Measurements from ENCODE around the gene TESPA1. TPM values are rescaled to one million over a fixed set of nuclear protein-coding genes. Genes with fewer than 3 reads are reported as not detected.

TESPA1 gene
- total RNA-seq, 4 donors from 2014 or later = 1.6 to 15.3 (median 4.3) TPM

- H3K4me3 ChIP-seq = no peak overlapping the region
- no peaks in the 10 kb centered on the region for H3K36me3 ChIP-seq
- H3K27me3 ChIP-seq = no peaks in the 10 kb centered on the region
- WGBS, 2 donors (ENCODE audit: low coverage in 1 of 2) = 68 to 86% methylated on average over 1 of the region's 1 CpG
- in situ Hi-C loops (cut with MboI; ENCODE audit: low pct_ligation_motif_present in 1 of 4, low pct_unique_long_range_greater_than_20kb in 1 of 4, low sequenced_read_pairs in 3 of 4) = no loop called here
- intact Hi-C loops (cut with DNase I; ENCODE audit: low total_unique reads) = no loop called here
- no peak for TF ChIP-seq POLR2A (IDR thresholded peaks at IDR 0.05)
- no peak for TF ChIP-seq POLR2AphosphoS5 (IDR thresholded peaks at IDR 0.05)
- no peak for TF ChIP-seq EP300 (IDR thresholded peaks at IDR 0.05; ENCODE audit: low read depth)
- no peak for TF ChIP-seq CTCF (IDR thresholded peaks at IDR 0.05)
- H3K4me1 ChIP-seq = no peaks in the 10 kb centered on the region
- DNase-seq = no peak
- peaks cover 0 to 13% of the 10 kb centered on the region in 2 donors for H3K9me3 ChIP-seq
- no peak overlapping the region for H3K27ac ChIP-seq
These were observed 51.2 kb downstream of the TESPA1 start for GRCh38 chr12:54933376-54933775.

- H3K9me3 ChIP-seq = peaks cover 0 to 13% of the 10 kb centered on the region in 2 donors
- in situ Hi-C loops (cut with MboI; ENCODE audit: low pct_ligation_motif_present in 1 of 4, low pct_unique_long_range_greater_than_20kb in 1 of 4, low sequenced_read_pairs in 3 of 4) (no loop called here), intact Hi-C loops (cut with DNase I; ENCODE audit: low total_unique reads) (no loop called here)
- no peak for DNase-seq
- 50 to 65% methylated on average over 2 of the region's 2 CpGs for WGBS, 2 donors (ENCODE audit: low coverage in 1 of 2)
- TF ChIP-seq CTCF (IDR thresholded peaks at IDR 0.05) (no peak), POLR2AphosphoS5 (IDR thresholded peaks at IDR 0.05) (no peak), POLR2A (IDR thresholded peaks at IDR 0.05) (no peak), EP300 (IDR thresholded peaks at IDR 0.05; ENCODE audit: low read depth) (no peak)
- no peaks in the 10 kb centered on the region for H3K4me1 ChIP-seq
- H3K27me3 ChIP-seq = no peaks in the 10 kb centered on the region
- no peaks in the 10 kb centered on the region for H3K36me3 ChIP-seq
- H3K27ac ChIP-seq = no peak overlapping the region
- no peak overlapping the region for H3K4me3 ChIP-seq
These were observed 51.9 kb downstream of the TESPA1 start for GRCh38 chr12:54932691-54933090.

- no peaks in the 10 kb centered on the region for H3K27me3 ChIP-seq
- peaks cover 0 to 13% of the 10 kb centered on the region in 2 donors for H3K9me3 ChIP-seq
- no peak for DNase-seq
- H3K4me3 ChIP-seq = no peak overlapping the region
- H3K4me1 ChIP-seq = no peaks in the 10 kb centered on the region
- 96 to 97% methylated on average over 4 of the region's 4 CpGs for WGBS, 2 donors (ENCODE audit: low coverage in 1 of 2)
- H3K36me3 ChIP-seq = no peaks in the 10 kb centered on the region
- in situ Hi-C loops (cut with MboI; ENCODE audit: low pct_ligation_motif_present in 1 of 4, low pct_unique_long_range_greater_than_20kb in 1 of 4, low sequenced_read_pairs in 3 of 4) (no loop called here), intact Hi-C loops (cut with DNase I; ENCODE audit: low total_unique reads) (no loop called here)
- no peak overlapping the region for H3K27ac ChIP-seq
- TF ChIP-seq POLR2A (IDR thresholded peaks at IDR 0.05) (no peak), CTCF (IDR thresholded peaks at IDR 0.05) (no peak)
These were observed 52.5 kb downstream of the TESPA1 start for GRCh38 chr12:54932038-54932437.

- WGBS, 2 donors (ENCODE audit: low coverage in 1 of 2) = 83 to 84% methylated on average over 3 of the region's 3 CpGs
- no peak for TF ChIP-seq EP300 (IDR thresholded peaks at IDR 0.05; ENCODE audit: low read depth)
- TF ChIP-seq CTCF (IDR thresholded peaks at IDR 0.05) = no peak
- TF ChIP-seq POLR2AphosphoS5 (IDR thresholded peaks at IDR 0.05) = no peak
- TF ChIP-seq POLR2A (IDR thresholded peaks at IDR 0.05) = no peak
- DNase-seq = no peak
- in situ Hi-C loops (cut with MboI; ENCODE audit: low pct_ligation_motif_present in 1 of 4, low pct_unique_long_range_greater_than_20kb in 1 of 4, low sequenced_read_pairs in 3 of 4) = no loop called here
- Histone ChIP-seq H3K27me3 (no peaks in the 10 kb centered on the region), H3K9me3 (peaks cover 0 to 13% of the 10 kb centered on the region in 2 donors), H3K4me3 (no peak overlapping the region), H3K27ac (no peak overlapping the region), H3K4me1 (no peaks in the 10 kb centered on the region), H3K36me3 (no peaks in the 10 kb centered on the region)
- intact Hi-C loops (cut with DNase I; ENCODE audit: low total_unique reads) = no loop called here
These were observed 54.6 kb downstream of the TESPA1 start for GRCh38 chr12:54929998-54930397.

All from transverse colon (tissue), 4 donors.